ENCODE data around the gene SCARF1.
A peak's percentile ranks its signal among the peaks of the same experiment; 100 is the strongest.

The SCARF1 gene

DNA sequence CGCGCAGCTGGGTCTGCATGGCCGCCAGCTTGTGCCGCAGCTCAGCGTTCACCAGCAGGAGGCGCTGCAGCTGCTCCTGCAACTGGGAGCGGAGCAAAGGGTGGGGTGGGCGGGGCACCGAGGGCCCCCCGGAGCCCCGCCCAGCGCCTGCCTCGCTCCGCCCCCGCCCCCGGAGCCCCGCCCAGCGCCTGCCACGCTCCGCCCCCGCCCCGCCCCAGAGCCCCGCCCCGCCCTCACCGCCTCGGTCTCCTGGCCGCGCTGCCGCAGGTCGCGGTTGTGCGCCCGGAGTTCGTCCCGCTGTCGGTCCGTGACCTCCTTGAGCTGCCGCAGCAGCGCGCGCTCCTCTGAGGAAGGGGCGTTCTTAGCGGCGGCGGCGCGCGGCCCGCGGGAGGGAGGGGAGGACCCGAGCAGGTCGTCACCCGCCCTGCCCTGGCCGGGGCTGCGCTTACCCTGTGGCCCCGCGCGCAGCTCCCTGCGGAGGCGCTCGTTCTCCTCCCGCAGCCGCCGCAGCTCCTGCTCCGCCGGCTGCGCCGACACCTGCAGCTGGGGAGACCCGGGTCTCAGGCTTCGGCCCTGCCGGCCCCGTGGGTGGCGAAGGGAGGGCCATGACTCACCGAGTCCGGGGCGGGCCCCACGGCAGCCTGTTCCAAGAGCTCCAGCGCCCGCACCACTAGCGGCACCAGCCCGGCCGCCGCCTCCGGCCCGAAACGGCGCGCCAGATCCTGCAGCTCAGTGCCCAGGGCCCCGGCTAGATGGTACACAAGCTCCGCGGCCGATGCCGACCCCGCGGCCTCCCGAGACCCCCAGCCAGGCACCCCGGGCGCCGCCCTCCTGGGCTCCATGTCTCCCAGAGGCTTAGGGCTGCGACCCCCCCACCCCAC is 3.7 kb upstream of the SCARF1 start:
- DNase-seq (ENCODE audit: low read depth, low spot score): peak; percentile 64

DNA sequence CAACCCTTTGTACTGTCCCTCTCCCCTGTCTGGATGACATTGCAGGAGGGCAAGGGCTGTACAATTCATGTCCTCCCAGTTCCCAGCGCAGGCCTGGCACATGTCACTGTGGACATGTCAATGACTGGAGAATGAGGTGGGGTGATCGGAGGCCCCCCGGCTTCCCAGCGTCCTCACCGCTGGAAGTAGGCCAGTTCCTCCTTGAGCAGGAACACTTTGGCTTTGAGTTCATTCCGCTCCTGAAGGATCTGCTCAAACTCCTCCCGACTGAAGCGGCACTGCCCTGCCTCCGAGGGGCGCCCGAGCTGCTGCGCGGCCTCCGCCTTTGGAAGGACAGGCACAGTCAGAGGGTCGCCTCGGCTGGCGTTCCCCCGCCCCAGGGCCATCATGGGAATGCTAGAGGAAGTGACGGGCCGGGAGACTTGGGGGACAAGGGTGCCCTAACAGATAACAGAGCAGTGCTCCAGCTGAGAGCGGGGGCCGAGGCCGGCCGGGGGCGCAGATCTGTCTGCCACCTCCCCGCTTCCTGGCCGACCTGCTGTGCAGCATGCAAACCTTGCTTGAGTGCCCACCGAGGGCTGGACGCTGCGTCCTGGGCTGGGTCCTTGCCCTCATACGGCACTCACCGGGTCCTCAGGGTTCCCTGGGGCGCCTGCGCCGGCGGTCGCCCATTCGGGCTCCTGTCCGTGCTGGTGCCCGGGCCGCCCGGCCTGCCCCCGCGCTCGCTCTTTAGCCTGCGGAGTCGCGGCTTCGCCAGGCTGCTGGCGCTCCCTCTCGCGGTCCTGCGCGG is 2.8 kb upstream of the SCARF1 start:
- H3K27ac ChIP-seq: peak overlapping the region; percentile 91

More for the DNA sequence above, 3.7 kb upstream of the SCARF1 start:
- H3K27ac ChIP-seq: peak overlapping the region; percentile 91

DNA sequence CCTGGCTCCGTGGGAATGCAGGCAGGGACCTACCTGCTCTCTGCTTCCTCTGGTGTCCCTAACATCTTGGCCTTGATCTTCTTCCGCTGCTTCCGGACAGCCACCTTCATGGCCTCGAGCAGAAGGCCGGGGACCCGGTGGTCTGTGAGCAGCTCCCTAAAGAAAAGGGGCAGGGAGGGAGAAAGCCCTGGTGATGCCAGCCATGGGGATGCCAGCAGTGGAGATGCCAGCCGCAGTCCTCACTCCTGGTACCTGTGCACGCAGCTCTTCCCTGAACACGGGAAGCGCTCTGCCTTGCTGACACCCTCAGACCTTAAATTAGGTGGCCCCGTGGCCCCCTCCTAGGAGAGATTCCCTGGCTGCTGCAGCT is 2.3 kb upstream of the SCARF1 start:
- DNase-seq (ENCODE audit: low read depth, low spot score): no peak
- no peak overlapping the region for H3K27ac ChIP-seq

More for the DNA sequence above, 2.8 kb upstream of the SCARF1 start:
- DNase-seq (ENCODE audit: low read depth, low spot score): no peak

DNA sequence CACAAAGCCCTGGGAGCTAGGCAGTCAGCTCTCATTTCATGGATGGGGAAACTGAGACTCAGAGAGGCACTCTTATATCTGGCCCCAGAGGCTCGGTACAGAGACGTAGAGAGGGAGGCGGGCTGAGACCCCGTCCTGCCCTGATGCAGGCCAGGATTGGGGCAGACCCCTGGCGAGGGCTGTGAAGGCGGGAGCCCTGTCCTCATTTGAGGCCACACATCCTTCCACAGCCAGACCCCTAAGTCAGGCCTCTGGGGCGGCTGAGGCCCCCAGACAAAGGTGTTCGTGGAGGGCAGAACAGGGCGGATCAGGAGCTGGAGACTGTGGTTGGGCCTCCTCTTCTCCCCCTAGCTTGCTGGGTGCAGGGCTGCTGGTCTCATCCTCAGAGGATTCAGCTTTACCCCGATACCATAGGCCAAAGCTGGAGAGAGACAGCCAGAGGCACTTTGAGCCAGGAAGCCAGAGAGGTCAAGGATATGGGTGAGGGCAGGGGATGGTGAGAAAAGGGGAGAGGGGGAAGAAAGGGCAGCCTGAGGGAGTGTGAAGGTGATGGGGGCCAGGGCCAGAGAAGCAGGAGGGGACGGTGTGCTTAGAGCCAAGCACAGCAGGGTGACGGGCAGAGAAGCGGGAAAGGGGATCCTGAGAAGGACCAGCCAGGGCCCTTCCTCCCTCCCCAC is 805 bp upstream of the SCARF1 start:
- no peak for DNase-seq (ENCODE audit: low read depth, low spot score)
- no peak overlapping the region for H3K27ac ChIP-seq

DNA sequence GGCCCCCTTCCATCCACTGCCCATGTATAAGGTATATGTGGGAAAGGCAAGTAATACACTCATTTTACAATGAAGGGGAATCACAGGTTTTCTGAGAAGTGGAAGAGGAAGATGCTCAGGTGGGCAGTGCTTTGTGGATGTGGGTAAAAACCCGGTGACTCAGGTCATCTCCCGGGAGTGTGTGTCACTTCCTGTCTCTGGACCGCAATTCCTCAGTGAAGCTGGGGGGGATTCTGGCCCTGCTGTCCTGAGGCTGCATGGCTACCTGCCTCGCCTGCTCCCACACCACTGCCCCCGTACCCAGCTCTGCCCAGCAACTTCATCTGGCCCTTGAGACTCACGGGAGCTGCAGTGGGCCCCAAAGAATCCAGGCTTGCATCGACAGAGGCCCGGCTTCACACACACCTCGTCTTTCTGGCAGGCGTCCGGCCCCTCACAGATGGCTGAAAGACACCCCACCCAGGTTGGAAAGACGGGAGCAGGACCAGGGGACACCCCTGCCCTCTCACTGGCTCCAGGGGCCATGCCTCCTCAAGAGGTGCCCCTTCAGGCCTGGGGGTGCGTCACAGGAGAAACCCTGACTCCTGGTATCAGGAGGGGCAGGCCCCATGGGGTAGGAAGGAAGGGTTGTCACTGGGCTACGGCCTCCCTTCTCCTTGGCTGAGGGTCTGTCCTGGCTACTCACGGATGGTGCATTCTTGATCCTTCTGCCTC is 882 bp downstream of the SCARF1 start:
- DNase-seq (ENCODE audit: low read depth, low spot score): no peak
- H3K27ac ChIP-seq: no peak overlapping the region

DNA sequence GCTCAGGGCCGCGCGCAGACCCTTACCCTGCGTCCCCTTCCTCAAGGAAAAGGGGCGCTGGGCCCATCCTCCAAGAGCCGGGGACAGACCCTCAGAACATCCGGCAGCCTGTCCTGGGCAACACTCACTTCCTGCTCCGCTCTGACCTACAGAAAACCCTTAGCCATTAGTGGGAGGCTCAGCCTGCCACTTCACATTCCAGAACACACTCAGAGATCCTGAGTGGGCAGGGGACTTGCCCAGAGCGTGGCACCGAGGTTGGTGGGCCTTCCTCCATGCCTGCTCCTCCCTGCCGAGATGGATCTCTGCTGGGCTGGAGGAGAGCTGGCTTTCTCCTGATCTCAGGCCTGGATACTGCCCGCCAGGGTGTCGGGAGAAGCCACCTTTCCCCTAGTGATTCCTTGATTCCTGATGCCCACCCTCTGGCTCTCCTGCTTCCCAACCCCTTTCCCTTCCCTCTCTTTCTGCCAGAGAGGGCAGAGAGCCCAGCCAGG is 1.5 kb downstream of the SCARF1 start:
- no peak overlapping the region for H3K27ac ChIP-seq
- DNase-seq (ENCODE audit: low read depth, low spot score): no peak

DNA sequence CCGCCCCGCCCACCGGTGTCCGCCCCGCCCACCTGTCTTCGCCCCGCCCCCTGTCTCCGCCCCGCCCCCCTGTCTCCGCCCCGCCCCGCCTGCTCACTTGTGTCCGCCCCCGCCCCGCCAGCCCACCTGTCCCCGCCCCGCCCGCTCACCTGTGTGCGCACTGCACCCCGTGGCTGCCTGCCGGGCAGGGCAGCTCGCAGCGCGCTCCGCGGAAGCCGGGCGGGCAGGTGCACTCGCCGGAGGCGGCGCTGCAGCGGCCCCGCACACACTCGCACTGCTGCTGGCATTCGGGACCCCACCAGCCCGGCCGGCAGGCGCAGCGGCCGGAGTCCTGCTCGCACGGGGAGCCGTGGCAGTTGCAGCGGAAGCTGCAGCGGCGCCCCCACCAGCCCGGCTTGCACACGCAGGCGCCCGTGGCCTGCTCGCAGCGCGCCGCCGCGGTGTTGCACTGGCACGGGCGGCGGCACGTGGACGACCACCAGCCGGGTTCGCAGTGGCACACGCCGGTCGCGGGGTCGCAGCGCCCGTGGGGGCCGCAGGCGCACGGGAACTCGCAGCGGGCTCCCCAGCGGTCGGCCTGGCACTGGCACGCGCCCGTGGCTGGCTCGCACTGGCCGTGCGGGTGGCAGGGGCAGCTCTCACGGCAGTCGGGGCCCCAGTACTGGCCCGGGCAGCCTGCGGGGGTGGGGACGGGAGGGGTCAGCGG is 2.1 kb downstream of the SCARF1 start:
- DNase-seq (ENCODE audit: low read depth, low spot score): no peak
- no peak overlapping the region for H3K27ac ChIP-seq

DNA sequence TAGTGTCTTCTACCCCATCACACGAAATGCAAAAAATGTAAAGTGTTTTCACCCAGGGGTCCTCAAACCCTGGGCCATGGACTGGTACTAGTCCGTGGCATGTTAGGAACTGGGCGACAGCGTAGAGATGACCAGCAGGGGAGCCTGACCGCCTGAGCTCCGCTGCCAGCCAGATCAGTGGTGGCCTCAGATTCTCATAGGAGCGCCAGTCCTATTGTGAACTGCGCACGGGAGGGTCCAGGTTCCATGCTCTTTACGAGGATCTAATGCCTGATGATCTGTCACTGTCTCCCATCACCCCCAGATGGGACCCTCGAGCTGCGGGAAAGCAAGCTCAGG is 4.5 kb downstream of the SCARF1 start:
- no peak overlapping the region for H3K27ac ChIP-seq
- DNase-seq (ENCODE audit: low read depth, low spot score): no peak

DNA sequence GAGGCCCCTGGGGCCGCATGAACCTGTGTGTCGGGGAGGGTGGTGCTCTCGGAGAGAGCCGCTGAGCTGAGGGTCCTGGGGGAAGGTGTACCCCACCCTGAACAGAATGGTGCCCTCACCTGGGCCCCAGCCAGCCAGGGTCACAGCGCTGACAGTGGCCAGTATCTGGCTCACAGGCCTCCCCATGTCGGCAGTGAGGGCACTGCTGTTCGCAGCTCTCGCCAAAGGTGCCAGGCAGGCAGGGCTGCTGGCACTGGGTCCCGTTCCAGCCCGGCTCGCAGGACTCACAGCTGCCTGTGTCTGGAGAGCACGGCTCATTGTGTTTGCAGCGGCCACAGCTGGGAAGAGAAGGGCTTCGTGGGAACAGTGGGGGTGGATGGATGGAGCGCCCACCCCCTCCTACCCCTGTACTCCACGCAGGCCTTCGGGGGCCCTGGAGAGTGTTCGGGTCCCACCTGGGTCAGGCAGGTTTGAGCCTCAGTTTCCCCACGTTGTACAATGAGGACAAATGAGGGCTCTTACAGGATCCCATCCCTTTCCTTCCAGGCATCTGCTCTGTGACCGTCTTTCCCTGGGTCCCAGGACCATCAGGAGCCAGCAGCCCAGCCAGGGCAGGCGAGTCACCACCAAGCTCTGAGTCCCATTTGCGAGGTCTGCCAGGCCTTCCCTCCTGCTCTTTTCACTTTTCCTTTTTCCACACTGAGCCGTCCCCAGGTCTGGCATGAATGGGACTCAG is 5.0 kb downstream of the SCARF1 start:
- no peak for DNase-seq (ENCODE audit: low read depth, low spot score)
- H3K27ac ChIP-seq: no peak overlapping the region

DNA sequence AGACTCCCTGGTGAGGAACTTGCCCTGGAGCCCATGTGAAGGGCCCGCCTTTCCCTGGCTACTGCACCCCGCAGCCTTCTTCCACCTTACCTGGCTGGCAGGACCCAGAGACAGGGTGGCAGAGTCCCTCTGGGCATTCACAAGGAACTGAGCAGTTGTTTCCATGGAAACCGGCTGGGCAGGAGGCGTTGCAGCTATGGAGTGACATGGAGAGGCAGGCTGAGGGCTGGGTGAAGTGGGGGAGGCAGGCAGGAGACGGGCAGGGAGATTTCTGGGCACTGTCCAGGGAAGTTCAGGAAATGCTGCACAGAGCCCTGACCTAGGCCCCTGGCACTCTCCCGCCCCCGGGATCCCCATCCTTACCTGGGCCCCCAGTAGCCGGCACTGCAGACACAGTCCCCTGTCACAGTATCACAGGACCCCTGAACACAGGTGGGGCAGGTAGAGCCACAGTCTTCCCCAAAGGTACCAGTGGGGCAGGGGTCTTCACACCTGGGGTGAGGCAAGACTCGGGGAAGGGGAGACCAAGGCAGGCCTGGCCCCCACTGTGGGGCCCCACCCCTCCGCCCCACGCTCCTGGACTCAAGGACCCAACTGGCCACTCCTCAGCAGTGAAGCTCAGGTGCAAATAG is 5.9 kb downstream of the SCARF1 start:
- DNase-seq (ENCODE audit: low read depth, low spot score): no peak
- no peak overlapping the region for H3K27ac ChIP-seq

DNA sequence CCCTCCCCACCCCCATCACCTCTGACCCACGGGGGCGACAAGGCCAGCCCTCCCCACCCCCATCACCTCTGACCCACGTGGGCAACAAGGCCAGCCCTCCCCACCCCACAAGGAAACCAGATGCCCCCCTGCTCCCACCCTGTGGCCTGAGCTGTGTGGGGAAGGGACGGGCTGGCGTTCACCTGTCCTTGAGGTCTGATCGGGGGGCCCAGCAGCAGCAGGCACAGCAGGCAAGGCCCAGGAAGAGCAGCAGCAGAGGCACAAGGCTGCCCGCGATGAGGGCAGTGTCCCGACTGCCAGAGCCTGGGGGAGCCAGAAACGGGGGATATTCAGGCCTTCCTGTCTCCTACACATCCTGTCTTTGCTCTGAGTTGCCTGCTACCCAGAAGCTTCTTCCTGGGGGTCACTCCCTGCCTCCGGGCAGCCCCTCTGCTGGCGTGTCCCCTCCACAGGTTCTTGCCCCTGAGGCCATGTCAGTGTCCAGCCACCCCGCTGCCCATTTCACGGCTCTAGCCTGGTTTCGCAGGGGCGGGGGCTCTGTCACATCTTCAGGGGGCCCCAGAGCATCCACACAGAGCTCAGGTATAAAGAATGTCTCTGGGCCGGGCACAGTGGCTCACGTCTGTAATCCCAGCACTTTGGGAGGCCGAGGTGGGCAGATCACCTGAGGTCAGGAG is 6.8 kb downstream of the SCARF1 start:
- DNase-seq (ENCODE audit: low read depth, low spot score): no peak
- no peak overlapping the region for H3K27ac ChIP-seq

DNA sequence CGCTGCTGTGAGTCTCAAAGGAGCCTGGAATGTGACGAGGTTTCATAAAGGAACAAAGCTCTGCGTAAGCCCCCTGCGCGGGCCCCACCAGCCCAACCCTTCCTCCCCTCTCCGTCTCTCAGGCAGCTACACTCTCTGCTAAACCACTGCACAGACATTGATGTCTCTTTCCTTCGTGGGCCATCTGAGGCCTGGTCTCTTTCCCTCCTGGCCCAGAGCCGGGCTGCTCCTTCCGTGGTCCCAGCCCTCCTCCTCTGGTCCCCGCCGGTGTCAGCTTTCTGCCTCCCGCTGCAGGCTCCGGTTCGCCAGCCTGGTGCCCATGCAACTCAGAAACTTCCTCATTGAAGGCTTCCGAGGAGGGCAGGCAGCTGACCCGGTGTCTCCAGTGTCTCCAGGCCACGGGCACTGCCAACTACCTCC is 7.4 kb downstream of the SCARF1 start:
- DNase-seq (ENCODE audit: low read depth, low spot score): no peak
- no peak overlapping the region for H3K27ac ChIP-seq

DNA sequence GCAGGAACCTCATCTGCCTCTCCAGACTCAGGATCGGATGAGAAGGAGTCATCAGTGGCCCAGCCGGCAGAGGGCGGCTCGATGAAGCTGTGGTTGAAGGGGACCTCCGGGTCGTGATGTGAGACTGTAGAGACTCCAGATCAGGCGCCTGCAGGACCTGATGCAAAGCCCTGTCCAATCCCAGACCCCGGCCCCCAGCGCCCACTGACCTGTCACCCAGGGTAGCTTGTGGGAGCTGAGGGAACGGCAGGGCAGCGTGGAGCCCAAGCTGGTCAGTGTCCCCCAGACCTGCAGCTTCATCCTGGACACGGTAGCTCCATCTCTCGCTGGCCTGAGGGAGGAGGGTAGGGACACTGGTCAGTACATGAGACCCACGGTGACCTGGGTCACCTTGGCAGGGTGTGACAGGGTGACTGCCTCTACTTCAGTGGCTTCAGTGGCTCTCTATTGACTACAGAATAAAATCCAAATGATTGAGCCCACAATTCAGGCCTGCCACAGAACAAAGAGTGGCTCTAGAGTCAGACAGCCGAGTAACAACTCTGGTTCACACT is 8.7 kb downstream of the SCARF1 start:
- no peak overlapping the region for H3K27ac ChIP-seq
- DNase-seq (ENCODE audit: low read depth, low spot score): no peak

DNA sequence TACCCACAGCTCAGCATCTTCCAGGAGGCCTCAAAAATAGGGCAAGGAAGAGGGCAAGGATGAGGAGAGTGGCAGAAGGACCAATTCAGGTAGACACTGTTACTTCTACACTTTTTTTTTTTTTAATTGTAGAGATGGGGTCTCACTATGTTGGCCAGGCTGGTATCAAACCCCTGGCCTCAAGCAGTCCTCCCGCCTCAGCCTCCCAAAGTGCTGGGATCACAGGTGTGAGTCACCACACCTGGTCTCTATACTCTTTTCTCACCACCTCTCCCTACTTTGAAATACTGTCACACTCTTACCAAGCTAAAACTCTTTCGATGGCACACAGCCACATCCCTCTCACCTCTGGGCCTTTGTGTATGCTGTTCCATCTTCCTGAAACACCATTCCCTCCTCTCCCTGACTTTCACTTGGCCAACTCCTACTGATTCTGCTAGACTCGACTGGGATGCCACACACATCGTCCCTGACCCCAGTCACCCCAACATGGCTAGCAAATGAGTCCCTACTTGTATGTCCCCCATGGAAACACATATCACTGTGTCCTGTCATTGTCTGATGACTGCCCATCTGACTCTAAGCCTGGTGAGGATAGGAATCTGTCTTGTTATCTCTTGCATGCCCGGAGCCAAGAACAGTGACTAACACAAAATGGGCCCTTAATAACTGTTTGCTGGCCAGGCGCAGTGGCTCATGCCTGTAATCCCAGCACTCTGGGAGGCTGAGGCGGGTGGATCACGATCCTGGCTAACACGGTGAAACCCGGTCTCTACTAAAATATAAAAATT is 9.7 kb downstream of the SCARF1 start:
- no peak for DNase-seq (ENCODE audit: low read depth, low spot score)

DNA sequence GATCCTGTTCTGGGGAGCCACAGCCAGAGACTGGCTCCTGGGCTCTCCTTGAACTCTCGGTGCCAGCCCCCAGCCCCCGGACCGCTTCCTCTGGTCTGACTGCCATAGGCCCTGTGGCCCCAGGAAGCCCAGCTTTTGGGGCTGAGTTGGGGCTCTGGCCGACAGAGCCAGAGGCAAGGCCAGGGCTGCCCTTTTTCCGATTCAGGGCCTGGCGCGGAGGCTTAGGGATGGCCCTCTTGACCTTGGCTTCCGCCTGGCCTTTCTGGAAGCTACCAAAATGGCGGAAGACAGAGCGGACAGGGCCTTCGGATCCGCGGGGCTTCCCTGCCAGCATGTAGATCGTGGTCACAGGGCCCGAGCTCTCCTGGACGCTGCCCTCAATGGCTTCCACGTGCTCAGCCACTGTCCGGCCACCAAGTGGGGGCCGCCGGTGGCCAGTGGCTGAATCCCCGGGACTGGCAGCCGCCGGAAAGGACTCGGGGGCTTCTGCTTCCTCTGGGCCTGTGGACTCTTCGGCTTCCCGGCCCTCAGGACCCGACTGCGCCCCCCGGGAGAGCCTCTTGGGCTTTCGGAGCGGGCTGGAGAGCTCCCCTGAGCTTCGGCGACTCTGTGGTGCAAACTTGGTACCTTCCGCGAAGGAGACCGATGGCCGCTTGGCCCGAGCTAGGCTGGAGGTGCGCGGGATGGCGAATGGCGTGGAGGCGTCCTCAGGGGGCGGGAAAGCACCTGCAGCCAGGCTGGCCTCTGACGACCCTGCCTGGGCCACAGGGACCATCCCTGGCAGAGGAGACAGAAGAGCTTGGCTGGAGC is 10.5 kb downstream of the SCARF1 start:
- no peak overlapping the region for H3K27ac ChIP-seq
- no peak for DNase-seq (ENCODE audit: low read depth, low spot score)

More for the DNA sequence above, 9.7 kb downstream of the SCARF1 start:
- no peak overlapping the region for H3K27ac ChIP-seq

DNA sequence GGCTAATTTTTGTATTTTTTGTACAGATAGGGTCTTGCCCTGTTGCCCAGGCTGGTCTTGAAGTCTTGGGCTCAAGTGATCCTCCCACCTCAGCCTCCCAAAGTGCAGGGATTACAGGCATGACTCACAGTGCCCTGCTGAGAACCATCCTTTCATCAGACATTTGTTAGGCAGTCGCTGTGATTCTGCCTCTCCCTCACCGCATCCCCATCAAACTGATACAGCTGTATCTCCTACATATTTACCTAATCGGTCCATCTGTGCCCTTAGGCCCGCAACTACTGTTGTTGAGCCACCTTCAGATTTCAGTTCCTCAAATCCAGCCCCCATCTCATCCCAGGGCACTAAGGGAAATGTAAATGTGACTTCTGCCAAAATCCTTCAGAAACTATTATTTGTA is 14.9 kb downstream of the SCARF1 start:
- no peak overlapping the region for H3K27ac ChIP-seq
- no peak for DNase-seq (ENCODE audit: low read depth, low spot score)
